HG03196 (cell line): ENCODE measurements around the gene SMIM5.
A peak's percentile ranks its signal among the peaks of the same experiment; 100 is the strongest.

Experiments
- ATAC-seq: cut with Tn5 transposase; IDR thresholded peaks from one replicate; pipeline ENCODE4 v1.9.1; 2021; ENCODE audit not compliant: unreplicated experiment

The SMIM5 gene

DNA sequence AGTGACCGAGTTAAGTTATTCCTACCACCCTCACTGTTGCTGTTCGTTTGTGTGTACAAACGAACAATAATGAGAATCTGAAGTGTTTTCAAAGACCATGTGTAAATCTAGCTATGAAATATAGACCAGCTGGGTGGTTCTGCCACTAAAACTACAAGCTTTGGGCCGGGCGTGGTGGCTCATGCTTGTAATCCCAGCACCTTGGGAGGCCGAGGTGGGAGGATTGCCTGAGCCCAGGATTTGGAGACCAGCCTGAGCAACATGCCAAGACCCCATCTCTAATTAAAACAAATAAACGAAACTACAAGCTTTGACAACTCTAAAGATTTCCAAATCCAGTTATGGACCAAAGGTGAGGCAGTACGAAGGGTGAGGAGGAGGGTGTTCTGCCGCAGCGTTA, 32.7 kb downstream of the SMIM5 start:
- no peak for ATAC-seq

DNA sequence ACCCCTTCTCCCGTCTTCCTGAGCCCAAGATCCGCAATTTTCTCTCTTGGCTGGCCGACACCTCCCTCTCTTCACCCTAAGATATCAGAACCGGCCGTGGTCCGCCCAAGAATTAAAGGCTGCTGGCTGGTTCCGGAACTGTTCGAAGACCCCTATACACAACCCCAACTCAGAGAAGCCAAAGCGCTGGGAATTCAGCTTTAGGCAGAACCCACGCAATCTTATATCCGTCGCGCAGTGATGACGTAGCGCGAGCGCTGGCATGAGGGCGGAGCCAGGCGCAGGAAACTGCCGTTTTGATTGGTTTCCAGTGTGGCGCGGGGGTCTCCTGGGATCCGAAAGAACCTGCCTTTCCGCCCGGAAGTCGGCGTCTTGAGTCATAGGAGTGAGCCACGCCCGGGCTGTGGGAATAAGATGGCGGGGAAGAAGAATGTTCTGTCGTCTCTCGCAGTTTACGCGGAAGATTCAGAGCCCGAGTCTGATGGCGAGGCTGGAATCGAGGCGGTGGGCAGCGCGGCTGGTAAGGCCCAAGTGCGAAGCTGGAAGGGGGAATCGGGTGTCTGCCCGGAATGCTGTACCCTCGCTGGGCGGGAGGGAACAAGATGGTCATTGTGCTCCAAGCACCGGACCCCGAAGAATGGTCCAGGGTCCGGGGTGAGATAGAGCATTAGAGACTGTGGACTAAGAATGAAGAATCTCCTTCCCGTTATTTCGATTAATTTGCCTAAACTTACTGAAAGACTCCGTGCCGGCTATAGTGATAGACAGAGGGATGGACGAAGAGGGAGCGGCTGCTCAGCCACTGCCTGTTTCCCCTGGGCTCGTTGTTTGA, 33.9 kb downstream of the SMIM5 start, which contains the start of the genes RECQL5 and SAP30BP:
Gene RECQL5, minus strand, starts transcription at position 196 of the 832 bp plus-strand sequence. CDS start 597 bp downstream, outside the sequence.
Gene SAP30BP, plus strand, starts transcription at position 380 of the 832 bp plus-strand sequence. Its CDS starts 35 bp downstream, at position 415.
- peak; percentile 89 for ATAC-seq

GRCh38 chr17:75667825-75668224, 34.6 kb downstream of the SMIM5 start:
- no peak for ATAC-seq

- ATAC-seq: no peak
These were observed 35.3 kb downstream of the SMIM5 start for GRCh38 chr17:75668489-75668888.

DNA sequence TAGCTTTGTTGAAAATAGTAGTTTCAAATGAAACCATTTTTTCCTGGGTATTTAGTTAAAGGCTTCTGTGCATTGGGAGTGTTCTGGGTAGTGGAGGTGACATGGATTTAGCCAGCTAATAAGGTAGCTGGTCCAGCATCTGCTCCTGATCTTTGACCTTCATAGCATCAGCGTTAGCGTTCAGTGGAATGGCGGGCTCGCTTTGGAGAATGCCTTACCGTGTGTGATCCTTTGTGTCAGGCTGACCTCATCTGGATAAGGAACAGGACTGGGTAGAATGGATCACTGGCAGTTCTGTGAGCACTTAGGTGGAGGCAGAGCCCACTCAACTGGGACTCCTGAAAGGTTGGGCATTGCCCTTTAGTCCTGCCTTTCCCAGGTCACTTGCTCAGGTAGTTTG, 37.6 kb downstream of the SMIM5 start:
- no peak for ATAC-seq

DNA sequence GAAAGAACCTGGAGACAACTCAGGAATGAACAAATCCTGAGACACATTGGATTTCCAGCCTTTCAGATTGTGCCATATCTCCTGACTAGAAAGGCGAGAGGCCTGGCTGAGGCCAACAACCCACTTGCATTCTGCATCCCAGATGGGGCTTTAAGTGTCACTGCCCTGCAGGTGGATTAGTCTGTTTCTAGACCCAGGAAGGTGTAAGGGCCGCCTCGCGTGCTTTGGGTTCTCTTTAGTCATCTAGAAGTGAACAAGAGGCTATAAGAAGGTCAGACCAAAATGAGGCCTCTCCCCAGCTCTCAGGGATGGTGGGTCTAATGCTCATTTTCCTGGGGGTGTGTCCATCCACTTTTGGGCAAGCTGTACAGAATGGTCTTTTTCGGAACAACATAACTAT, 38.8 kb downstream of the SMIM5 start:
- no peak for ATAC-seq

DNA sequence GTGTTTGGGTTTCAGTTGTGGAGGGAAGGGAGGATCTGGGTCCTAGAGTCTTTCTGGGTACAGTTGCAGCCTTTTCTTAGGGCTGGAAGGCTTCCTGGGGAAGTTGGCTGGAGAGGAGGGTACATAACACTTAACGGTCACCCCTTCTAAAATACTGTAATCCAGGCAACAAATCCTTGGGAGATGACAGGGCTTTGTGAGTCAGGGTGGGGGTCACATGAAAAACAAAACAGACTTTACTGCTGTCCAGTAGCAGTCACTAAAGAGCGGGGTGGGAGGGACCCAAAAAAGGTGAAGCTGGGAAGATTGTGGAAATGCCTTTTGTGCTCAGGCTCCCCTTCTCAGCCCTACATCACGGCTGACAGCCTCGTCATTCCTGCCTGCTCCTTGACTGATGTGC, 40.3 kb downstream of the SMIM5 start:
- ATAC-seq: no peak

DNA sequence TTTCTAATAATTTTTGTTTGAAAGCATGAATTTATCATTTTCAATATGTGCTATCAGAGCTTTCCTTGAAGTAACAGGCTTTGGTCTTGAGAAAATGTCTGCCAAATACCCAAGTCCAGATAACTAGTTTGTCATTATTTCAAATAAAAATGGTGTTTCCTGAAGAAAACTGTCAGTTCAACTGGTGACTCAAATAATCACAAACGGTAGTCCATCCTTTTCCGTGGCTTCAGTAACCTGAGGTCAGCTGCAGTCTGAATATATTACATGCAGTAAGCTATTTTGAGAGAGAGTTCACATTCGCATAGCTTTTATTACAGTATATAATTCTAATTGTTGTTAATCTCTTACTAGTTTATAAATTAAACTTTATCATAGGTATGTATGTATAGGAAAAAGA, 43.2 kb downstream of the SMIM5 start:
- no peak for ATAC-seq

DNA sequence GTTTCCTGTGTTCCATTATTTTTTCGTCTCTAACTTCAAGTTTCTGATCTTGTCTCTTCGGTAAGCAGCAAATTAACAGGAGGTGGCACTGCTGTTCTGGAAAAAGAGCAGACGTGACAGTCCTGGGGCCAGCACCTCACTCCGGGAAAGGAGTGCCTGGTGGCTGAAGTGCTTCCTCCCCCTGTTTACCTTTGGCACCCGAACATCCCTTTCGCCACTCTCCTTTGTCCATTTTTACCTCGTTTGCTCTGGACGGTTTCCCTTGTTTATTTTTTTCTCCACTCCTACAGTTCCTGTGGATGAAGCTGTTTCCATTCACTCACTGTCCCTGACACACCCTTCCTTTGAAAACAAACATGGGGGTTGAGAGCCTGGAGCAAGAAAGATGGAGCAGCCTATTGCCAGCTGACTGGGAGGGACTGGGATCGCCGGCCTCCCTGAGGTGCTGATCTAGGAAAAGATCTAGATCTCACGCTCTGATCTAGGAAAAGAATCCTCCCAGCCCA, 46.5 kb downstream of the SMIM5 start:
- ATAC-seq: no peak

DNA sequence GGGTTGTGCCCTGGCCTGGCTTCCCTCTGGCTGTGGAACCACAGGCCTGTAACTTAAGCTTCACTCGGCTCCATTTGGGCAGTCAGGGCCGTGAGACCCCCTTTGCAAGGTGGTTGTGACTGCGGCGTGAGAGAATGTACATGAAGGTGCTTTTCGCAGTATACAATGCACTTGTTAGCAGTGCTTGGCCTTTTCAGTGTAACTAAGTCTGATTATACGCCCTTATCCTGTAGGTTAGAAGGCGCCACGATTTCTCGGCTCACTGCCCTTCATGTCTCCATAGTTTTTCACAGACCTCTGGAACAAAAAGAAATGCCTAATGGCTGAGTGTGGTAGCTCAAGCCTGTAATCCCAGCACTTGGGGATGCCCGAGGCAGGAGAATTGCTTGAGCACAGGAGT, 47.2 kb downstream of the SMIM5 start:
- no peak for ATAC-seq

DNA sequence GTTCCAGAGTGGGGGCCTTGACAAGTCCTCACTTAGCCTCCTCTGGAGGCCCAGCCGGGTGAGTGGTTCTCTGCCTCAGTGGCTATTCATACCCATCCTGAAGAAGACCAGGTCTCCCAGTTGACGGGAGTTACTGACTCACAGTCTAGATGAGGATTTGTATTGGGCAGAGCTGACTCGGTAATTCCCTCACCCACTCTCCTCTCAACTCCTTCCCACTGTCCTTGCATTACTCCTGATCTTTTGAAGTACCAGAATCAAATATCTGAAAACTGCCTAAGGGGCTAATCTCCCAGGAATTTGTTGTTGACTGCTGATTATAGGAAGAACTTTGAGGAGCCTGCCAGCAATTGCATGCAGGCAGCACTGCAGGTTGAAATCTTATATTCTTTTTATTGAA, 48.1 kb downstream of the SMIM5 start:
- no peak for ATAC-seq

GRCh38 chr17:75683583-75683982, 50.3 kb downstream of the SMIM5 start:
- ATAC-seq: no peak

GRCh38 chr17:75684249-75684648, 51.0 kb downstream of the SMIM5 start:
- no peak for ATAC-seq

- no peak for ATAC-seq
These were observed 51.7 kb downstream of the SMIM5 start for GRCh38 chr17:75684924-75685323.

- ATAC-seq: no peak
These were observed 52.3 kb downstream of the SMIM5 start for GRCh38 chr17:75685499-75685898.

DNA sequence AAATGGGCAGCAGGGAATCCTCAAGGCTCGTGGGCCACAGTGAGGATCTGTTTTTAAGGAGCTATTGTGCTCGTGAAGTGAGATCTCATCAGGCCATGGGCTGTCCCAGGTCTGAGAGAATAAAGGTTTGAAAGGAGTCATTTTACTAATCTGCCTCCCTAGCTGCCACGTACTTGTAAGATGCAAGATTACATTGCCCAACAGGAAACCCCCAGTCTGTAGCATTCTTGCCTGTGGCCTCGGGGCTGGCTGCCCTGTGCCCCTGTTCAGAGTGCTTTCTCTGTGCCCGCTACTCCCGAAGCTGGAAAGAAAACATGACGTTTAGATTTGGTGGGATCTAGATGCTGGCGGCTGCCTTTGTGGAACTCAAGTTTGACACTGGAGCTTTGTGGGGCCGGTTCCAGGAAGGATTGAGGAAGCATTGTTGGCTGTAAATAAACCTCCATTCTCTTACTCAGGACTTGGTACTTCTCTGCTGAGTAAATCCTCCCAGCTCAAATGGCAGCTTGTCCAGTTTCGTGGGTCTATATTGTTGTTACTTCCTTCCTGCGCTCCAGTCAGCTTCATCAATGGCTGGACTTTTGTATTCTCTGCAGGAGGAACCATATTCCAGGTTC, 55.1 kb downstream of the SMIM5 start:
- no peak for ATAC-seq

DNA sequence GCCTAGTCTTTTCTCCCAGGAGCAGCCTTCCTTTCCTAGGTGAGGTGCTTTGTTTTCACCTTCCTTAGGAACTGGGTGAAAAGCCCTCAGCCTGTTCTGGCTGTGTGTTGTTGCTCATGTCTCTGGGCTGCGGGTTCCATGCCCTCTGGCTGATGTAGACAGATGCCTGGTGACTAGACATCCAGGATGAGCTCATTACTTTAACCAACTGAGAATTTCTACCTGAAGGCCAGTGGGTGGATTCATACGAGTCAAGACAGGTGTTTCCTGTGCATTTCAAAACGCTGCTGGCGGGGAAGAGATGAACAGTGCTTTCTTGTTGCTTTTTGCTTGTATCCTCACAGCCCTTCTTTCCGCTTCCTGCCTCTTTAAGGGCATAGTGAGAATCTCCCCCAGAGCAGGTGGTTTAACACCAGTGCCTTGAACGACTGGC, 56.2 kb downstream of the SMIM5 start:
- ATAC-seq: no peak
